SKM-1 treated with dmso at 0.1 percent for 144 hours (cell line): ENCODE results near the gene TBX4.
"Not testable (repeated sequence)": the region's sequence is repeated elsewhere in the genome, so short reads cannot be mapped to it uniquely, and the experiment has no call there.

Source experiments
- DNase-seq: peaks from one replicate; lab custom pipeline; 2025; ENCODE audit not compliant: unreplicated experiment; lab: John Stamatoyannopoulos, UW

TBX4 gene

GRCh38 chr17:61480414-61480807, 28.2 kb downstream of the TBX4 start:
- DNase-seq = no peak

GRCh38 chr17:61481421-61481820, 29.2 kb downstream of the TBX4 start:
- DNase-seq = no peak

DNA sequence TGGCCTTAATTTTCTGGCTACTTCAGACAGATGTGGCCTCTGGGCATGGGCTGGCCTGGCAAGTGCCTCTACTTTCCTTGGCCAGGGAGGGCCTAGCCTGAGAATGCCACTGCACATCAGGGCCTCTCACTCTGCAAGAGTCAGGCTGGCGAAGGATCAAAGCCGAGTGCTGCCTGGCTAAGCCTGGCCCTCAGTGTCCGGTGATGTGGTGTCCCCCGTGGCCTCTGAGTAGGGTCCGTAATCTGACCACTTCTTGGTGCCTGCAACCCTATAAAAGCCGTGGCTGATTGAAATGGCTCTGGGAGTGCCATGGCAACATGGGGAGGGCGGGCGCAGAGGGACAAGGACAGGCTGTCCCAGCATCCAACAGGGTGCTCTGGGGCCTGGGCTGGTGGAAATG, 30.2 kb downstream of the TBX4 start:
- DNase-seq = no peak

- no peak for DNase-seq
These were observed 31.5 kb downstream of the TBX4 start for GRCh38 chr17:61483778-61484116.

GRCh38 chr17:61484174-61484573, 32.0 kb downstream of the TBX4 start:
- DNase-seq = no peak

DNA sequence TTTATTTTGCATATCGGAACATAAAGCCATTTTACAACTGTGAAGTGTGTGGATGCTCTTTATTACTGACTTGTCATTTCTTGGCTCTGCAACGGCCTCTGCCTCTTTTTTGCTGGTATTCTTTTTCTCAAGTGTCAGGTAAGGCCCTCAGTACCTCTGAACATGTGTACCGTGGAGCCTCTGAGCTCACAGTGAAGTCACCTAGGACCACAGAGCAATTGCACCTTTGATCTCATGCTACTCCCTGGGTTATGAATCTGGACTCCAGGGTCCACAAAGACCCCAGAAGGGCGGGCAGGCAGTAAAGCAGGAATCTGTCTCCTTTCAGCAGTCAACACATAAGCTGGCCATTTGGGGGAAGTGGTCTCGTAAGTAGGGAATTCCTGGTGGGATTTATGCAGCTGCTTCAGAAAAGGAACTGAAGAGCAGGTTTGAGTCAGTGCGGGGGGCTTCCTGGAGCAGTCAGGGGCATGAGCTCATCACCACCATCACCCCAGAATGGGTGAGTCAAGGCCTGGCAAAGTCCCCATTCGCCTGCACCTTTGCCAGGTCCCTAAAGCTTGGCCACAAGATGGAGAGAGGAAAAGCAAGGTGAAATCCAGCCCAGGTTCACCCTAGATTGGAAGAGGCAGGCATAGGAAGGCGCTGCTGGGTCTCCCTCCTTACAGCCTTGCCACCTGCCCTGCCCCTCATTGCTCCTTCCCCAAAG, 33.0 kb downstream of the TBX4 start:
- DNase-seq = no peak

GRCh38 chr17:61486135-61487120, 34.2 kb downstream of the TBX4 start:
- no peak for DNase-seq

DNA sequence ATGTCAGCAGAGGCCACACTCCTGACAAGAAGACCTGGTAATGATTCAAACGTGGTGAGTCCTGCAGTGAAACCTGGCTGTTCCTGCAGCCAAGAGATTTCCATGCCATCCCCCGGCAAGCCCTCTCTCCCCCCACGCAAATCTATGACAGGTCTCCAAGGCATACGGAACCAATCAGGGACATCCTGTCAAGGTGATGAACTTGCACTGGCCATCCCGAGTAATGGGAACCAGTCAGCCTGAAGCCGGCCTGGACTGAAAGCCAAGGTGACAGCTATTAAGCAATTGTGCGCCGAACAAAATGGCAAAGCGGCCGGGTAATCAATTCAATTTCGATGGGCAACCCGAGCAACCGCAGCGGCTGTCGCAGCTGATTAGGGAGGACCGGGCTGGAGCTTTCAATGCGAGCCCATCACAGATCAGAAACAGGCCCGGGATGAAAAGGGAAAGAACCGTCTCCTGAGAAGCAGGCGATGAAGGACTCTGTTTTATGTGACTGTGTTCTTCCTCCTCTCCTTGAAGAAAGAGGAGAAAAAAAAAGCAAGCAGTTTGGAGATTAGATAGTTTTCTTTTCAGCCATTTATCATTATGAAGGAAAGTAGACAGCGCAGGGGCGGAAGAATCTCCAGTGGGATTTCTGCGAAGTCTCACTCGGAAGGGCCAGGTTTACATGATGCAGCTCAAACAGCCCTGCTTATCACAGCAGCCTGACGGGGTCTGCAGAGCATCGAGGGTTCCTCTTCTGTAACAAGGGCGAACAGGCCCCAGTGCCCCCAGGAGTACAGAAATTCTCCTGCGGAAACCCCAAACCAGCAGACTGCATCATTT, 35.2 kb downstream of the TBX4 start:
- DNase-seq = no peak

DNA sequence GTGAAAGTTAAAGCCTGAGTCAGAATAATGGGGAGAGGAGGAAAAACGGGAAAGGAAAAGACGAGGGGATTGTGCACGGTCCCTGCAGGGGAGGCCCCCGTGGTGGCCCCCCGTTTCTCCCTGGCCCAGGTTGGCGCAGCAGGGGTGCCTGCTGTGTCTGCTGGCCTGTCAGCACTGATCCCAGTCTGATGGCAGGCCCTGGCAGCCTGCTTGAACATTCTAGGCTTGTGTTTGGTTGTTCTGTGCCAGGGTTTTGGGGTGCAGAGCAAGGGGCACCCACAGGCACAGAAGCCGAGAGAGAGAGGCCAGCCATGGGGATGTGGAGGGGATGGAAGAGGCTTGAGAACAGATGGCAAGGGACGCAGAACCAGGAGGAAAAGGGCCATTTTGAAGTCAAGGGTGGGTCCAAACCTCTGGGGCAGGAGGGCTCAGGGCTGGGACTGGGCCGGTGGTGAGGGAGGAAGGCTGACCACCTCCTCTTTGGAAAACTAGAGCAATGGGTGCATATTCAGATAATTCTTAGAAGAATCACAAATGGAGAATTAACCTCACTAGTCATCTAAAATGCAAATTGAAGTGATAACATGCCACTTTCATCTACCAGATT, 35.9 kb downstream of the TBX4 start:
- no peak for DNase-seq

DNA sequence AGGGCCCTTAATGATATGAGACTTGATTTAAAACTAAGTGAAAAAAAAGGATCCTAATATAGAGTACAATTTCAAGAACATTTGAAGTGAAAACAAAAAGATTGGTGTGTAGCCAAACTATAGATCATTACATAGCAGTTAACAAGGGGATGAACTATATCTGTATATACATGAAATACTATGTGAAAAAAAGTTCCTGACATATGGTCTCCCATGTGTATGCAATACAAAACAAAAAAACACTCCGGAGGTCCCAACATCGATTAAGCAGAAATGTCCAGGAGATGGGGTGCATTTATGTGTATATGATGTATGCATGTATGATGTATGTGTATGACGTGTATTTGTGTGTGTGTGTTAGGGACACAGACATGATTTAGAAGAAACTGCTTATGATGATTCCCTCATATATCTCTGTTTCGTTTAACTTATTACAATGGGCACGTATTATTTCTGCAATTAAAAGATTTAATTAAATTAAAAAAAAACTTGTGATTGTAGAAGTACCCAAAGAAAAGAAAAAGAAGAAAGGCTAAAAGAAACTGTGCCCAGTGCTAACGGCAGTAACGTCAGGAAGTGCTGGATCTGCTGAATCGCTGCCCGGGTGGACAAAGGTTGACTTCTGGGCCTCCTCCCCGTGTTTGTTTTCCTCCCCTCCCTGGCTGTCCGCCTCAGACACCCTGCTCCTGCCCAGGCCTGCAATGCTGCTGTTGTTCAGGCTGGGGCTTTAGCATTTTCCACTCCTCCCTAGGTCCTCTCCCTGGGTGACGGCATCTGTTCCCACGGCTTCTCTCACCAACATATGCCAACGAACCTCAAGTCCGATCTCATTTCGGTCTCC, 36.9 kb downstream of the TBX4 start:
- DNase-seq = no peak

DNA sequence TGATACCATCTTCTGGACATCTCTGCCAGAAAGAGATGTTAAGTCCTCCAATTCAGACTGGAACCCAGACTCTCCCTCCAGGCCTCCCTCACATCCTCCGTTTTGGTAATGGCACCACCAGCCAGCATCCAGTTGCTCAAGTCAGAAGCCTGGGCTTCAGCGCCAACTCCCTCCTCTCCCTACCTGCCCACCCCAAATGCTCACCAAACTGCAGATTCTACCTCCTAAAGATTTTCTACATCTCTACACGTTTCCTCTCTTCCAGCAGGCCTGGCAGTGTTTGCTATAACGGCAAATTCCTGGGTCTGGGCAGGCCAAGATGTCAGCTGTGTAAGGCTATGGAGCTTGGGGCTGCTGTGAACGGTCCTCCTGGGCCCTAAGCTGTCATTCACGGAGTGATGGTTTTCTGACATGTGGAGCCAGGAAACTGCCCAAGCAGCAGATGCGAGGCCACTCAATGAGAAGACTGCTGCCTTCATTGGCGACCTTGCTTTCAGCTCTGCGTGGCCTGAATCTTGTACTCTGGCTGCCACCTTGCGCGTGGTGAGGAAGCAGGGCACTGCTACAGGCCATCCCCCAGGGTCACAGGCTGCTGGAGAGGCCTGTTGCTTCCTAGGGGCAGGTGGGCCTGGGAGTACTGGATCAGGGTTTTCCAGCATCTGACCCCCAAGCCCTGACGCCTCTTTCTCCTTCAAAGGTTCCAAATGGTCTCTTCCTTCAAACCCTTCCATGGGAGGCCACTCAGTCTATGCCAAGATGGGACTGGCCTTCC, 37.7 kb downstream of the TBX4 start:
- no peak for DNase-seq

GRCh38 chr17:61490540-61490975, 38.3 kb downstream of the TBX4 start:
- no peak for DNase-seq

DNA sequence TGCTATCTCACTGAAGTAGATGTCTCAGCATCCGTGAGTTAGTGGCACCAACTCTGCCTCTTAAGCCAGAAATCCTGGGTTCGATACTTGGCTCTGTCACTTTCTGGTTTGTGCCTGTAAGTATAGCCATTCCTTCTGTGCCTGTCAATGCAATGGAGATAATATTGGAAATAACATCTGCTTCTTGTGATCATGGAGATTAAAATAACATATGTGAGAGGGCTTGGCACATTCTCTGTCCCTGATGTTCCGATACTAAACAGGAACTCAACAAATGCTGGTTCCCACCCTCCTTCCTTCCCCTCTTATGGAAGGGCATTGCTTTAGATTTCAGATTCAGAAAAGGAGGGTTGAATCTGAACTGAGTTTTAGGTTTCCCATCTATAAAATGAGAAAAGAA, 39.8 kb downstream of the TBX4 start:
- no peak for DNase-seq

GRCh38 chr17:61492759-61493526, 40.7 kb downstream of the TBX4 start:
- DNase-seq = no peak

DNA sequence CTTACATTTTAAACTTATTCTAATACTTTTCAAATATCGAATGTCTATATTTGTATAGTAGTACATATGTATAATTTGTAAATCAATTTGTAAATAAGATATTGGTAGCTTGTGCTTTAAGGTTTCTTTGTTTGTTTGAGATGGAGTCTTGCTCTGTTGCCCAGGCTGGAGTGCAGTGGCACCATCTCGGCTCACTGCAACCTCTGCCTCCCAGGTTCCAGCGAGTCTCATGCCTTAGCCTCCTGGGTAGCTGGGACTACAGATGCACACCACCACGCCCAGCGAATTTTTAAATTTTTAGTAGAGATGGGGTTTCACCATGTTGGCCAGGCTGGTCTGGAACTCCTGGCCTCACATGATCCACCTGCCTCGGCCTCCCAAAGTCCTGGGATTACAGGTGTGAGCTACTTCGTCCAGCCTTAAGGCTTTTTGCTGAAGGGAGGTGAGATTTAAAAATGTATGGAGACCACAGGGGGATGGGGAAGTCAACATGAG, 41.7 kb downstream of the TBX4 start:
- DNase-seq = not testable (repeated sequence)

DNA sequence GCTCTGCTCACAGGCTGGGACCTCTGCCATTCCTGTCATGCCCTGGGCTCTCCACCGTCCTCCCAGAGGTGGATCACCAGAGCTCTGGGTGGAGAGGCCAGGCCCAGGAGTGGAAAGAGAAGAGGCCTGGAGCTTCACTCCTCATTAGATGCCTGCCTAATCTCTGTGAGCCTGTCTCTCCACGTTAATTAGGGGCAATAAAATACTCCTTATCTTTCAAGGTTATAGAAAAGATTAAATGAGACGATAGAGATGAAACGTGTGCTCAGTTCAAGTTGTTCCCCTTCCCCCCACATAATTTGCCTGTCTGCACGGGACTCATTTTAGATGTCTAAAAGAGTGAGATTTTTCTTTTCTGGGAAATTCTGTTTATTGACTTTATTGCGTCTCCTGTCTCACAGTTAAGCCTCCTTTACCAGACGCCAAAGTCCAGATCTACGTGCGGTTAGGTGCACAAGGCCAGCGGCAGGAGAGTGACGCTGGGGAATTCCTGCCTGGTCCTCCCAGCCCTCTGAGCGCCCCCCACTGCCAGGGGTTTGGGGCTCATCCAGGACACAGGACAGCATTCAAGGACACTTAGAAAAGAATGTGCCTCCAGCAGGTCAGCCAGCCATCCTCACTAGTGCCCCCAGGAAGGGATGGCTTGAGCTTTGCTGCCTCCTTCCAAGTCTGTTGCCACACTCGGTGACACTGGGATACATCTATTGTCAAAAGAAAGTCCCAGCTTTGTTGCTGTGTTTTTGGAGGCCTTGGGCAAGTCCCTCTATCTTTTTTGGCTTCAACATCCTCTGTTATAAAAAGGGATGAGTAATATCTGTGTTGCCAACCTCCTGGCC, 42.3 kb downstream of the TBX4 start:
- no peak for DNase-seq

DNA sequence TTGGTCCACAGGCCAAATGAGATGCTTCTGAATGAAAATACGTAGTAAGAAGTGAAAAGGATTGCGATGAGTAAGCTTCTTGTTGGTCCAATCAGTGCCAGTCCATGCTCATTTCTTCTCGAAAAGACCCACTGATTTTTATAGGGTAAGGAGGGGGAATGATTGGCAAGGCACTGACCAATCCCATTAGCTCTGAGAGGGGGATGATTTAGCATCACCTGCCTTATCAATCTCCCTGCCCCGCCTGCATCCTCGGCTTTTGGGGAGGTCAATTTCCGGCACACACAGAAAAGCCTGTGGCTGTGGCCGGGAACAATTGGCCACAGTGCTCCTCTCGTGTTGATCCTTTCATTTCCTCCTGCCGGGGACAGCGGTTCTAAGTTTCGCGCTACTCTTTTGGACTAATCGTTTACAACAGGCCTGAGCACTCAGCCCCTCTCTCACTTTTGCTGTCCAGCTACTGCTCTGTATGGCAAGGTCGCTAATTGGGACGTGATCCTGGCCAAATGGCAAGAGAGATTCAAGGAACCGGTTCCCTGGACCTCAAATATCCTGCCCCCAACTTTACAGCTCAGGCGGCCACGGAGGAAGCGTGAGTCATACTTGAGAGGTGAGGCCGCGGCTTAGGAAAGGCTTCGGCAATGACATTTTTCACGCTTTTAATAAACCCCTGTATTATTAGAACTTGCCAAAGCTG, 43.1 kb downstream of the TBX4 start:
- DNase-seq = no peak
